SK-N-SH treated with all-trans-retinoic acid at 6 μM for 48 hours (cell line): Measurements from ENCODE around the gene MYO9A.
"Not testable (repeated sequence)": the region's sequence is repeated elsewhere in the genome, so short reads cannot be mapped to it uniquely, and the experiment has no call there.

Experiments
- ATAC-seq: fragments of 200-7000 bp; cut with Tn5 transposase; 3 replicates; pipeline ENCODE4 v1.9.1; 2020; ENCODE audit warnings: mild to moderate bottlenecking, moderate library complexity
- BACH2 ChIP-seq: fragments of 250-450 bp; sonication (Bioruptor Pico); IDR thresholded peaks from 2 replicates; pipeline ENCODE4 v1.9.0; 2021; ENCODE audit warnings: mild to moderate bottlenecking, borderline replicate concordance
- CSDC2 ChIP-seq: fragments of 250-450 bp; sonication (Bioruptor Pico); IDR thresholded peaks from 2 replicates; pipeline ENCODE4 v1.5.0; 2020; ENCODE audit warnings: mild to moderate bottlenecking, moderate library complexity
- CSRNP3 ChIP-seq: fragments of 250-450 bp; sonication (Bioruptor Pico); IDR thresholded peaks from 2 replicates; pipeline ENCODE4 v1.5.1; 2021; ENCODE audit warnings: mild to moderate bottlenecking, moderate library complexity
- ESRRG ChIP-seq: fragments of 250-450 bp; sonication (Bioruptor Pico); IDR thresholded peaks from 2 replicates; pipeline ENCODE4 v1.6.1; 2021; ENCODE audit warnings: mild to moderate bottlenecking
- GLIS3 ChIP-seq: fragments of 250-450 bp; sonication (Bioruptor Pico); IDR thresholded peaks from 2 replicates; pipeline ENCODE4 v1.5.0; 2020; ENCODE audit warnings: mild to moderate bottlenecking, moderate library complexity
- ISL1 ChIP-seq: fragments of 250-450 bp; sonication (Bioruptor Pico); IDR thresholded peaks from 2 replicates; pipeline ENCODE4 v2.1.2; 2022; ENCODE audit warnings: mild to moderate bottlenecking, moderate library complexity
- OSR1 ChIP-seq: fragments of 250-450 bp; sonication (Bioruptor Pico); IDR thresholded peaks from 2 replicates; pipeline ENCODE4 v1.8.0; 2022; ENCODE audit warnings: moderate library complexity, mild to moderate bottlenecking, inconsistent platforms
- RARB ChIP-seq: fragments of 250-450 bp; sonication (Bioruptor Pico); IDR thresholded peaks from 2 replicates; pipeline ENCODE4 v1.8.0; 2021; ENCODE audit warnings: mild to moderate bottlenecking, moderate library complexity
- TCF4 ChIP-seq: fragments of 250-450 bp; sonication (Bioruptor Pico); IDR thresholded peaks from 2 replicates; pipeline ENCODE4 v1.8.0; 2021; ENCODE audit warnings: mild to moderate bottlenecking, moderate library complexity, borderline replicate concordance
- ZC3H10 ChIP-seq: fragments of 250-450 bp; sonication (Bioruptor Pico); IDR thresholded peaks from 2 replicates; pipeline ENCODE4 v1.5.1; 2021; ENCODE audit warnings: mild to moderate bottlenecking, moderate library complexity
- ZFP3 ChIP-seq: fragments of 250-450 bp; sonication (Bioruptor Pico); IDR thresholded peaks from 2 replicates; pipeline ENCODE4 v1.5.0; 2020; ENCODE audit warnings: mild to moderate bottlenecking, moderate library complexity
- ZFP30 ChIP-seq: fragments of 450-650 bp; formaldehyde crosslinking; IDR thresholded peaks from 2 replicates; pipeline ENCODE4 v1.5.0; 2022; ENCODE audit warnings: mild to moderate bottlenecking, moderate library complexity
- ZNF565 ChIP-seq: fragments of 450-650 bp; formaldehyde crosslinking; conservative IDR thresholded peaks from 2 replicates; pipeline ENCODE4 v1.5.0; 2020; ENCODE audit warnings: low read depth, mild to moderate bottlenecking, moderate library complexity
- ZNF70 ChIP-seq: fragments of 450-650 bp; formaldehyde crosslinking; IDR thresholded peaks from 2 replicates; pipeline ENCODE4 v1.5.0; 2020; ENCODE audit warnings: mild to moderate bottlenecking, moderate library complexity
- ZNF8 ChIP-seq: fragments of 450-650 bp; formaldehyde crosslinking; IDR thresholded peaks from 2 replicates; pipeline ENCODE4 v1.5.0; 2020; ENCODE audit warnings: mild to moderate bottlenecking, moderate library complexity
- TF ChIP-seq, protein P1 (sequence below): fragments of 250-450 bp; sonication (Bioruptor Pico); IDR thresholded peaks from 2 replicates; pipeline ENCODE4 v1.8.0; 2021; ENCODE audit warnings: low read depth, mild to moderate bottlenecking, moderate library complexity, borderline replicate concordance
- TF ChIP-seq, protein P2 (sequence below): fragments of 250-450 bp; sonication (Bioruptor Pico); IDR thresholded peaks from 2 replicates; pipeline ENCODE4 v1.5.1; 2020; ENCODE audit warnings: low read depth, mild to moderate bottlenecking, moderate library complexity
- TF ChIP-seq, protein P3 (sequence below): fragments of 250-450 bp; sonication (Bioruptor Pico); IDR thresholded peaks from 2 replicates; pipeline ENCODE4 v1.8.0; 2020; ENCODE audit warnings: mild to moderate bottlenecking, moderate library complexity, borderline replicate concordance
- TF ChIP-seq, protein P4 (sequence below): fragments of 250-450 bp; sonication (Bioruptor Pico); IDR thresholded peaks from 2 replicates; pipeline ENCODE4 v1.5.0; 2020; ENCODE audit warnings: mild to moderate bottlenecking, moderate library complexity

The MYO9A gene

GRCh38 chr15:71880276-71880675, 237.7 kb downstream of the MYO9A start:
- ATAC-seq = no peak
- TF ChIP-seq CSDC2 (CRISPR knock-in tag) = no peak
- TF ChIP-seq, protein P1, sequence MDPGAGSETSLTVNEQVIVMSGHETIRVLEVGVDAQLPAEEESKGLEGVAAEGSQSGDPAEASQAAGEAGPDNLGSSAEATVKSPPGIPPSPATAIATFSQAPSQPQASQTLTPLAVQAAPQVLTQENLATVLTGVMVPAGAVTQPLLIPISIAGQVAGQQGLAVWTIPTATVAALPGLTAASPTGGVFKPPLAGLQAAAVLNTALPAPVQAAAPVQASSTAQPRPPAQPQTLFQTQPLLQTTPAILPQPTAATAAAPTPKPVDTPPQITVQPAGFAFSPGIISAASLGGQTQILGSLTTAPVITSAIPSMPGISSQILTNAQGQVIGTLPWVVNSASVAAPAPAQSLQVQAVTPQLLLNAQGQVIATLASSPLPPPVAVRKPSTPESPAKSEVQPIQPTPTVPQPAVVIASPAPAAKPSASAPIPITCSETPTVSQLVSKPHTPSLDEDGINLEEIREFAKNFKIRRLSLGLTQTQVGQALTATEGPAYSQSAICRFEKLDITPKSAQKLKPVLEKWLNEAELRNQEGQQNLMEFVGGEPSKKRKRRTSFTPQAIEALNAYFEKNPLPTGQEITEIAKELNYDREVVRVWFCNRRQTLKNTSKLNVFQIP = no peak
- no peak for TF ChIP-seq TCF4 (CRISPR knock-in tag)
- TF ChIP-seq ZNF8 (CRISPR knock-in tag) = no peak
- no peak for TF ChIP-seq ESRRG (CRISPR knock-in tag)
- TF ChIP-seq ZNF70 (CRISPR knock-in tag) = no peak

- TF ChIP-seq ISL1 (CRISPR knock-in tag) (no peak), OSR1 (CRISPR knock-in tag) (no peak), BACH2 (CRISPR knock-in tag) (no peak), ZFP30 (no peak), RARB (no peak), ZNF70 (CRISPR knock-in tag) (no peak), ZFP3 (CRISPR knock-in tag) (no peak), ZC3H10 (CRISPR knock-in tag) (no peak), TCF4 (CRISPR knock-in tag) (no peak), ZNF8 (CRISPR knock-in tag) (no peak), ZNF565 (CRISPR knock-in tag) (no peak), GLIS3 (no peak), ESRRG (CRISPR knock-in tag) (no peak)
- TF ChIP-seq, protein P1 = no peak
- TF ChIP-seq, protein P2, sequence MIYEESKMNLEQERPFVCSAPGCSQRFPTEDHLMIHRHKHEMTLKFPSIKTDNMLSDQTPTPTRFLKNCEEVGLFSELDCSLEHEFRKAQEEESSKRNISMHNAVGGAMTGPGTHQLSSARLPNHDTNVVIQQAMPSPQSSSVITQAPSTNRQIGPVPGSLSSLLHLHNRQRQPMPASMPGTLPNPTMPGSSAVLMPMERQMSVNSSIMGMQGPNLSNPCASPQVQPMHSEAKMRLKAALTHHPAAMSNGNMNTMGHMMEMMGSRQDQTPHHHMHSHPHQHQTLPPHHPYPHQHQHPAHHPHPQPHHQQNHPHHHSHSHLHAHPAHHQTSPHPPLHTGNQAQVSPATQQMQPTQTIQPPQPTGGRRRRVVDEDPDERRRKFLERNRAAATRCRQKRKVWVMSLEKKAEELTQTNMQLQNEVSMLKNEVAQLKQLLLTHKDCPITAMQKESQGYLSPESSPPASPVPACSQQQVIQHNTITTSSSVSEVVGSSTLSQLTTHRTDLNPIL (CRISPR knock-in tag) = no peak
- TF ChIP-seq, protein P3, sequence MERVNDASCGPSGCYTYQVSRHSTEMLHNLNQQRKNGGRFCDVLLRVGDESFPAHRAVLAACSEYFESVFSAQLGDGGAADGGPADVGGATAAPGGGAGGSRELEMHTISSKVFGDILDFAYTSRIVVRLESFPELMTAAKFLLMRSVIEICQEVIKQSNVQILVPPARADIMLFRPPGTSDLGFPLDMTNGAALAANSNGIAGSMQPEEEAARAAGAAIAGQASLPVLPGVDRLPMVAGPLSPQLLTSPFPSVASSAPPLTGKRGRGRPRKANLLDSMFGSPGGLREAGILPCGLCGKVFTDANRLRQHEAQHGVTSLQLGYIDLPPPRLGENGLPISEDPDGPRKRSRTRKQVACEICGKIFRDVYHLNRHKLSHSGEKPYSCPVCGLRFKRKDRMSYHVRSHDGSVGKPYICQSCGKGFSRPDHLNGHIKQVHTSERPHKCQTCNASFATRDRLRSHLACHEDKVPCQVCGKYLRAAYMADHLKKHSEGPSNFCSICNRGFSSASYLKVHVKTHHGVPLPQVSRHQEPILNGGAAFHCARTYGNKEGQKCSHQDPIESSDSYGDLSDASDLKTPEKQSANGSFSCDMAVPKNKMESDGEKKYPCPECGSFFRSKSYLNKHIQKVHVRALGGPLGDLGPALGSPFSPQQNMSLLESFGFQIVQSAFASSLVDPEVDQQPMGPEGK = no peak
- ATAC-seq = no peak
Measured at GRCh38 chr15:71874245-71874644, 243.7 kb downstream of the MYO9A start.

DNA sequence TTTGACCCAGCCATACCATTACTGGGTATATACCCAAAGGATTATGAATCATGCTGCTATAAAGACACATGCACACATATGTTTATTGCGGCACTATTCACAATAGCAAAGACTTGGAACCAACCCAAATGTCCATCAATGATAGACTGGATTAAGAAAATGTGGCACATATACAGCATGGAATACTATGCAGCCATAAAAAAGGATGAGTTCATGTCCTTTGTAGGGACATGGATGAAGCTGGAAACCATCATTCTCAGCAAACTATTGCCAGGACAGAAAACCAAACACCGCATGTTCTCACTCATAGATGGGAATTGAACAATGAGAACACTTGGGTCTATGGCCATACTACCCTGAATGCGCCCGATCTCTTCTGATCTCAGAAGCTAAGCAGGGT, 259.7 kb downstream of the MYO9A start:
- ATAC-seq = not testable (repeated sequence)

GRCh38 chr15:71853543-71853942, 264.4 kb downstream of the MYO9A start:
- no peak for ATAC-seq
- TF ChIP-seq, protein P2 (CRISPR knock-in tag) = no peak
- TF ChIP-seq, protein P3 = no peak
- TF ChIP-seq ESRRG (CRISPR knock-in tag) (no peak), CSDC2 (CRISPR knock-in tag) (no peak), CSRNP3 (no peak), ZFP30 (no peak), ZC3H10 (CRISPR knock-in tag) (no peak), ZNF8 (CRISPR knock-in tag) (no peak), ZNF70 (CRISPR knock-in tag) (no peak), ZFP3 (CRISPR knock-in tag) (no peak), ISL1 (CRISPR knock-in tag) (no peak), ZNF565 (CRISPR knock-in tag) (no peak), BACH2 (CRISPR knock-in tag) (no peak)
- TF ChIP-seq, protein P4, sequence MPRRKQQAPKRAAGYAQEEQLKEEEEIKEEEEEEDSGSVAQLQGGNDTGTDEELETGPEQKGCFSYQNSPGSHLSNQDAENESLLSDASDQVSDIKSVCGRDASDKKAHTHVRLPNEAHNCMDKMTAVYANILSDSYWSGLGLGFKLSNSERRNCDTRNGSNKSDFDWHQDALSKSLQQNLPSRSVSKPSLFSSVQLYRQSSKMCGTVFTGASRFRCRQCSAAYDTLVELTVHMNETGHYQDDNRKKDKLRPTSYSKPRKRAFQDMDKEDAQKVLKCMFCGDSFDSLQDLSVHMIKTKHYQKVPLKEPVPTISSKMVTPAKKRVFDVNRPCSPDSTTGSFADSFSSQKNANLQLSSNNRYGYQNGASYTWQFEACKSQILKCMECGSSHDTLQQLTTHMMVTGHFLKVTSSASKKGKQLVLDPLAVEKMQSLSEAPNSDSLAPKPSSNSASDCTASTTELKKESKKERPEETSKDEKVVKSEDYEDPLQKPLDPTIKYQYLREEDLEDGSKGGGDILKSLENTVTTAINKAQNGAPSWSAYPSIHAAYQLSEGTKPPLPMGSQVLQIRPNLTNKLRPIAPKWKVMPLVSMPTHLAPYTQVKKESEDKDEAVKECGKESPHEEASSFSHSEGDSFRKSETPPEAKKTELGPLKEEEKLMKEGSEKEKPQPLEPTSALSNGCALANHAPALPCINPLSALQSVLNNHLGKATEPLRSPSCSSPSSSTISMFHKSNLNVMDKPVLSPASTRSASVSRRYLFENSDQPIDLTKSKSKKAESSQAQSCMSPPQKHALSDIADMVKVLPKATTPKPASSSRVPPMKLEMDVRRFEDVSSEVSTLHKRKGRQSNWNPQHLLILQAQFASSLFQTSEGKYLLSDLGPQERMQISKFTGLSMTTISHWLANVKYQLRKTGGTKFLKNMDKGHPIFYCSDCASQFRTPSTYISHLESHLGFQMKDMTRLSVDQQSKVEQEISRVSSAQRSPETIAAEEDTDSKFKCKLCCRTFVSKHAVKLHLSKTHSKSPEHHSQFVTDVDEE (CRISPR knock-in tag) = no peak
- TF ChIP-seq, protein P1 = no peak
